ENCODE data around the gene RASSF4.

RASSF4 gene

DNA sequence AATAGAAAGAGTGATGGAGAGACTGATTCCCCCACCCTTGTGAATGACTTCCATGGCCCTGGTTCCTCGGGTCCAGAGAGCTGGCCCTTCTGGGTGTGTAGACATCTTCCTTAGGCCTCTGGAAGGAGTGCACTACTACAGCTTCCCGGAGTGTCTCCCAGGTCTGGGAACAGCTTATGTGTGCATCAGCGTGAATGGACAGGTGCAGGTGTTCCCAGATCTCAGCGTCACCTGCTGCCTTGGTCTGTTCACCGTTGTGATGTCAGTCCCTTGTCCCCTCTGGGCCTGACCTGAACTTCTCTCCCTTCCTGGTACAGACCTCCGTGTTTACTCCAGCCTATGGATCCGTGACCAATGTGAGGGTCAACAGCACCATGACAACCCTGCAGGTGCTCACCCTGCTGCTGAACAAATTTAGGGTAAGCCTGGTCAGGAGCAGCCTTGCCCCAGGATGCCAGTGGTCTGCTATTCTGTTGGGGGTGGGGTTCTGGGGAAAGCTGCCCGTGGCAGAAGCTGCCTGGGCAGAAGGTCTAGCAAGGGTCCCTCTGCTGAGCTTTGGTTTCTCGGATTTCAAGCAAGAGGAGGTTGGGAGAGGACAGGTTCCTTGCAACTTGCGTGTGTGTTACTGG, 29.5 kb downstream of the RASSF4 start:
- FAIRE-seq (no peak), DNase-seq (ENCODE audit: low spot score) (no peak)

DNA sequence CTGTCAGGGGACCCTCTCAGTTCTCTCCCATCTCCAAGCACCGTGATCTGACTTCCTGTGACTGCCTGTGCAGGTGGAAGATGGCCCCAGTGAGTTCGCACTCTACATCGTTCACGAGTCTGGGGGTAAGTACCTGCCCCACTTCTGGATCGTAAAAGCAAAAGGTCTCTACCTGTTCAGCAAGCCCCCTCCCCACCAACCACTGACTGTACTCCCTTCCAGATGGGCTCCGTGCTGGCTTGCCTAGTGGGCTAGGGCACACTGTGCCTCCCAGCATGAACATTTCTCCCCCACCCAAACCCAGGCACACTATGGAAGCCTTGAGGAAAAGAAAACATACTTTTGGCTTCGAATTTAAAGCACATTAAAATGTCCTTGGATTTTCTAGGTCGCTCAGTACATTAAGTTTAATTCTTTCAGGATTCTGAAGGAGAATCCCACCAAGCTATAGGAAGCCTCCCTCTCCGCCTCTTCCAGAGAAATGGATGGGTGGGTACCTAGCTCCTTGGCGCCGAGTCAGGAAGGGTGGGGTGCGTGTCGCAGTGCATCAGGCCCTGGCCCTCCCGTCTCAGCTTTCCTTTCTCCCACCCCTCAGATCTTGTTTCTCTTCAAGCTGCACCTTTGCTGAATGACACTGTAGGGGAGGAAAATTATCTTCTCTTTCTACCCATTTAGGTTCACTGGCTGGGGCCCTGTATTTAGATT, 30.1 kb downstream of the RASSF4 start:
- no peak for FAIRE-seq
- DNase-seq (ENCODE audit: low spot score), result no peak

DNA sequence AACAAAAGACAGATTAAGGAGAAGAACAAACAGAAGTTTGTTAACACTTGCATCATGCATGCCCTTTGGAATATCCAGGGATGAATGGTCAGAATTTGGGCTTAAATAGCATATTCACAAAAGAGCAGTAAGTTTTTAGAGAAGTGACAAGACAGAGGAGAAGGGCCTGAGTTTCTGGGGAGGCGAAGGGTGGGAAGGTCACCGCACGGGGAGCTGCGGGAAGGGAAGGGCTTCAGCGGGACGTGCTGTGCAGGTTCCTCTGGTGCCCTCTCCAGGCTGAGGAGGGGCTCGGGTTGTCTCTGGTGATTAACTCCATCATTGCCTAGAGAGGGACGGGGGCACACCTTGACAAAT, 30.7 kb downstream of the RASSF4 start:
- no peak for FAIRE-seq

DNA sequence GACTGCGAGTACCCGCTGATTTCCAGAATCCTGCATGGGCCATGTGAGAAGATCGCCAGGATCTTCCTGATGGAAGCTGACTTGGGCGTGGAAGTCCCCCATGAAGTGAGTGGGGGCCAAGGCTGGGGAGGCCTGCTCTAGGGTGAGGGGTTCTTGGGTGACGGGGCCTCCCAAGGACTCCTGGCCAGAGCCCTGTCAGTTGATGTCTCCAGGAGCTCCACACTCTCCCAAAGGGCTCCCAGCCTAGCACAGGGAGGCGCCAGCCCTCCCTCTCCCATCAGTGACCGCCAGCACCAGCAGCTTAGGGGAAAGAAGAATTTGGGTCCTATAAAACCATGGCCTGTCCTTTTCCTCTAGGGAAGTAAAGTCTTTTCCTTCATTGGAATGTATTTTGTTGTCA, 31.4 kb downstream of the RASSF4 start:
- DNase-seq (ENCODE audit: low spot score), result no peak
- FAIRE-seq, result no peak

More for the DNA sequence above, 30.7 kb downstream of the RASSF4 start:
- no peak for DNase-seq (ENCODE audit: low spot score)

DNA sequence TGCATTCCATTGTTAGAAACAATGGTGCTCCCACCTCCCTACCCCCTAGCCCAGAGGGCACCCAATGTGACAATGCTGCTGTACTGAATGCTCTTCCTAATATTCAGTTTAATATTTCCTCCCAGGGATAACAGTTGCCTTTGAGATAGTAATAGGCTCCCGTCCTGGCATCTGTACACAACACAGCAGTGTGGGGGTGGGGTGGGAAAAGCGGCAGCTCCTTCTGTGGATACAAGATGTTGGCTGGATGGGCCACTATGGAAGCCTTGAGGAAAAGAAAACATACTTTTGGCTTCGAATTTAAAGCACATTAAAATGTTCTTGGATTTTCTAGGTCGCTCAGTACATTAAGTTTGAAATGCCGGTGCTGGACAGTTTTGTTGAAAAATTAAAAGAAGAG, 32.0 kb downstream of the RASSF4 start:
- no peak for FAIRE-seq
- no peak for DNase-seq (ENCODE audit: low spot score)

DNA sequence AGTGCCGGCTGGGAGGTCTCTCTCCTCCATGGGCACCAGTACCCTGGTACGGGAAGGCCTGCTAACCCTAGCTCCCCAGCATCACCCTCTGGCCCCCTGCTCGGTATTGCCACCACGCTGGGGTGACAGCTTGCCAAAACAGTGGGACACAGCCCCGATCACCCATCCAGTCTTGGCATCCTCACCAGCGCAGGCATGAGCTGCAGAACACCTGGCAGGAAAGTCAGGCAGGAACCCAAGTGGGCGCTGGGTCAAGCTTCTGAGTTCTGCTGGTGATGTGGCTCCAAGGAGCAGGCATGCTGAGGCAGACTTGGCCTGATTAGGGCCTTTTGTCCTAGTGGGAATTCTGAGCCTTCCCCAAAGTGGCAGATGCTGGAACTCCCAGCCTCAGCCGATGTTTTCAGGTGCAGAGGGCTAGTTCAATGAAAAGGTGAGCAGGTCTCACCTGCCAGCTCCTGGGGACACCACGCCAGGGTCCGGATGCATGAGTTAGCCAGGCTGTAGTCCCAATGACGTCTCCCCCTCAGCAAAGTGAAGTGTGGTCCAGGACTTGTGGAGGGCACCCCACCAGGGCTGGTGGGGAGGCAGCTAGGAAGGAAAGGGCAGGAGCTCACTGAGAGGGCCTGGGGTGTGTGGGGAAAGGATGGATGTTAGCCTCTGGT, 32.6 kb downstream of the RASSF4 start:
- FAIRE-seq (no peak), DNase-seq (ENCODE audit: low spot score) (no peak)

DNA sequence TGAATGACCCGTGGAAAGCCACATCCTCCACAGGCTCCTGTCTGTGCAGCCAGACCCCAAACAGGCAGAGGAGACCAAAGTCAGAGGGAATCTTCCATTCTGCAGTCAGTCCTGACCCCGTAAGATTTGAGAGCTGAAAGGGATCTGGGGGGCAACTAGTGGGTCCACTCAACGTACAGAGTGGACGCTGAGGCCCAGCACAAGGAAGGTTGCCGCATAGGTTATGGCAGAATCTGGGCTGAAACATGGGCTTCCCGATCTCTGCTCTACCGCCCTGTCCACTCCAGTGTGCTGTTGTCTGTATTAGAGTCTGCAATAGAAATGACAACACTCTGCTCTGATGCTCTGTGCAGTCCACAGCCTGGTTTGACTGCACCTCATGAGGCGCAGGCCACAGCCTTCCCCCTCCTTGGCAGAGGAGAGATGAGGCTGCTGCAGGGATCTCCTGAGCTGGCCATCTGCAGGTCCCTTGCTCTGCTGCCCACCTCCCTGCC, 33.2 kb downstream of the RASSF4 start:
- DNase-seq (ENCODE audit: low spot score), result no peak
- no peak for FAIRE-seq

DNA sequence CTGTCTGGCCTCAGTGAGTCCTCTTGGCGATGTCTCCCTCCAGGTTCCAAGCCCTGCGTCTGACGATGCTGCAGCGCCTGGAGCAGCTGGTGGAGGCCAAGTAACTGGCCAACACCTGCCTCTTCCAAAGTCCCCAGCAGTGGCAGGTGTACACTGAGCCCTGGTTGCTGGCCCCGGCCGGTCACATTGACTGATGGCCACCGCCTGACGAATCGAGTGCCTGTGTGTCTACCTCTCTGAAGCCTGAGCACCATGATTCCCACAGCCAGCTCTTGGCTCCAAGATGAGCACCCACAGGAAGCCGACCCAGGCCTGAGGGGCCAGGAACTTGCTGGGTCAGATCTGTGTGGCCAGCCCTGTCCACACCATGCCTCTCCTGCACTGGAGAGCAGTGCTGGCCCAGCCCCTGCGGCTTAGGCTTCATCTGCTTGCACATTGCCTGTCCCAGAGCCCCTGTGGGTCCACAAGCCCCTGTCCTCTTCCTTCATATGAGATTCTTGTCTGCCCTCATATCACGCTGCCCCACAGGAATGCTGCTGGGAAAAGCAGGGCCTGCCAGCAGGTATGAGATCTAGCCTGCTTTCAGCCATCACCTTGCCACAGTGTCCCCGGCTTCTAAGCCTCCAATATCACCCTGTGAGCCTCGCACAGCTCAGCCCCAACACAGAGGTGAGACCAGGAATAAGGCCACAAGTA, 33.8 kb downstream of the RASSF4 start:
- no peak for DNase-seq (ENCODE audit: low spot score)
- FAIRE-seq, result no peak

DNA sequence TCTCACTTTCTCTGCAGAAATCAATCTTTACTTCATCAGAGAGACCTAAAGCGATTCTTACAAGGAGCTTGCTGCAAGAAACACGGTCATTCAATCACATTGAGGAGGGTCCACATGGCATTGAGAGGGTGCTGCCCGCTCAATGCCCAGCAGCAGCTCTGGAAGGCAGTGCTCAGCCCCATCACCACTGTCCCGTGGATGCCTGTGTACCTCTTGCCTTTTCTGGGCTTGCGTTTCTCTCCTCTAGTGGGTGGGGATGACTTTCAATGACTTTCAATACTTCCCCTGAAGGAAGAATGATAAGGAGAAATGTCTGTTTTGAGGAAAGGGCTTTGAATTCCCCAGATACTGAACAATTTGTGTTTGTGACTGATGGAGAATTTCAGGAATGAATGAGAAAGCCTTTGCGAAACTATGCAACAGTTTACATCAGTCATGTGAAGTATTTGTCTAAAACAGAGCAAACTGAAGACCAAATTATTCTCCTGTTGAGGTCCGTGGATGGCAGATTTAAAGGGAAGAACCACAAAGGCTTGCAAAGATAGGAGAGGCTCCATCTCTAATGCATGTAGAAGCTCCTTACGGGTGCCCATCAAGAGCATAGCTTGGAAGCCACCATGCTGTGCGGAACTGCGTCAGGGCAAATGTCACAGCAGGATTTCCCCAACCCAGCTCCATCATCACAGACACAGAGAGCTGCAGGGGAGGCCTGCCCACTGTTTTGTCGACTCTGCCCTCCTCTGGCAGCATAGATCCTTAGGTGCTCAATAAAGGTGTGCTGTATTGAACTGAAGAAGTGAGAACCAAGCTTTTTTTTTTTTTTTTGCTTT, 34.5 kb downstream of the RASSF4 start:
- DNase-seq (ENCODE audit: low spot score) (no peak), FAIRE-seq (no peak)

DNA sequence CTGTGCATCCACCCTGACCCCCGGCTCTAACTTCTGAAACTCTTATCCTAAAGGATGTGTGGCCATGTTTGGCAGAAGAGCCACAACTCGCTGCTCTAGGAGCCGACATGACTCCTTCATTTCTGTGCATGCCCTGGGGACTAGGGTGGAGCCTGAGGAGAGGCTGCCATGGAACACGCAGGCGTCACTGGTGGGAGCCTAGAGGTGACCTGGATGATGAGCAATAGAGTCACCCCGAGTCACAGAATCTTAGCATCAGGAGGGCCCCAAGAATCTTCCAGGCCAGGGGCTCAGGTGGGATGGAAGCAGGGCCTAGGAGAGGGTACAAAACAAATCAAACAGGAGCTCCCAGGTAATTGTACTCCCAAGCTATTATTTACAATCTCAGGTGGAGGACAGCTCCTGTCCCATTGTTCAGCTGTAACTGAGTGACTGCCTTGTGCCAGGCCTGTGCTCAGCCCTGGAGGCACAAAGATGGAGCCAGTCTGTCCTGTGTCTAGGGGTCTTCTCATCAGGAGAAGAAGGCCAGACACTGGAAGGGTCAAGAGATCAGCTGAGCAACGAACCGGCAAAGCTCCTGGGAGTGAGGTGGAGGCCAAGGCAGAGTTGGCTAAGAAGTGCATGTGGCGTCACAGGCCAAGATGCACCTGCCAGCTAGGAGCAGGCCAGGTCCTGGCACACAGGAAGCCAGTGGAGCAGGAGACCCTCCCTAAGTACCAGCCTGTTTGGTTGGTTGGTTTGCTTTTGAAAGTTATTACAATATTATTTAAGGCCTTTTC, 35.3 kb downstream of the RASSF4 start:
- DNase-seq (ENCODE audit: low spot score) (no peak), FAIRE-seq (no peak)

DNA sequence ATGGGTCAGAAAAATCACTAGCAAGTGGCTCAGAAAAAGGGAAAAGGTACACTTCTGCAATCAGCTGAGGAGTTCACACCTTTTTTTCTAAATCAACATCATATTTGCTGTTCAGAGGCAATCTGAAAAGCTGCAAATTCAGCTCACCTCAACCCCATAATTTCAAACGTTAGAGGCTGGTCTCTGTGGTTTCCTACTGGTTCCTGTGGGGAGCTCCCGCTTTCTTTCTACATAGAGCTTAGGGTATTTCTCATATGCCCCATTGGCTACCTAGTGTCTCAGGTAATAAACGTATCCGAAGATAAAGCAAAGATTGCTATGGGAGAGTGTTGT, 35.9 kb downstream of the RASSF4 start:
- no peak for DNase-seq (ENCODE audit: low spot score)
- FAIRE-seq, result no peak

DNA sequence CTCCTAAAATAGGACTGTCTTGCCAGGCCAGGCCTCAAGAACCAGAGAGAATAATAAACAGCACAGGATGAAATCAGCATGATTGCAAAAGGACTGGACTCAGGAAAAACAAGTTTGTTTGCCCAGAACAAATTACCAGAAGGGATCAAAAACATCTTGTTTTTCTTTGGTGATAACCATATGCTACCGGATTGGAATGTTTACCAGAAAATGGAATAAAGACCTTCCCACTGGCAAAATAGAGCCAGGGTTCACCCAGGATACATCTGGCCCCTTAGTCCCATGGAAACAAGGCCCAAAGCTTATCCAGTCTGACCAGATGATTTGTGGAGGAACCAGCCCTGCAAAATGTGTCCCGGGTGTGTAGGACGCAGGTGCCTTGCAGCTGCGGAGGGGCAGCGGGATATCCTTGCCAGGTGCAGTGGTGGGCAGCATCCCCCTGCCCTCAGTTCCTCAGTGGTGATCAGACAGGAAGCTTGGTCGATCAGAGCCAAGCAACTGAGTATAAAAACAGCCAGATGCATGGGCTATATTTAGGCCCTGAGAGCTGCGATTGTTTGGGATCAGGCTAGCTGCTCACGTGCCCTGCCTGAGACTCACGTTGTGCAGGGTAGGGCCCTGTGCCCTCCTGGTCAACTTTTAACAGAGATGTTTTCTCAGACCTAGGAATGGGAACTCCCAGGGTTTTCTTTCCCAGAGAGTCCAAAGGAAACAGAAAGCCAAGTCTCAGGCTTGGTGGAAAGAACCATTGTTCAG, 36.5 kb downstream of the RASSF4 start:
- no peak for DNase-seq (ENCODE audit: low spot score)
- no peak for FAIRE-seq

DNA sequence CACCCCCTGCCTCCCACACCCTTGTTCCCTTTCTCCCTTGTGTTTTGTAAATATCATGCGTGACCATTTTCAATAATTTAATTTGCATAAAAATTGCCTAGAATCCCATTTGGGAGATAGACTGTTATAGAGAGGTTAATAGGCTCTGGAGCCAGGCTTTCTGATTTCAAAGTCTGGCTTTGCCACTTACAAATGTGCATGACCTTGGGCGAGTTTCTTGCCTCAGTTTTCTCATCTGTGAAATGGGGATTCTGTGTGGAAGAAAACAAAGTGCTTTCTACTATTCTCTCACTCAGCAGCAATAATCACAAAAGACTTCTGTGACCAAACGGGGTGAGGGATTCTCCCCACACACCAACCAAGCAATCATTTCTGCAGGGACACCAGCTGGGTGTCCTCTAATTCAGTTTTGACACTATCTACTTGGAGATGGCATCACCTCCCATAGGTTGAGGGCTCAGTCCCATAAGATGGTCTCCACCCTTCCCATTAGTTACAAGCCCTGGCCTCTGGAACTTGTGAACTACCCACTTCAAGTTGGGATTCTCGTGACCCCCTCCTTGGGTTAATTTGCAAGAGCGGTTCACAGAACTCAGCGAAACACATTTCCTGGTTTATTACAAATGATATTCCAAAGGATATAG, 37.6 kb downstream of the RASSF4 start:
- DNase-seq (ENCODE audit: low spot score), result no peak
- no peak for FAIRE-seq

DNA sequence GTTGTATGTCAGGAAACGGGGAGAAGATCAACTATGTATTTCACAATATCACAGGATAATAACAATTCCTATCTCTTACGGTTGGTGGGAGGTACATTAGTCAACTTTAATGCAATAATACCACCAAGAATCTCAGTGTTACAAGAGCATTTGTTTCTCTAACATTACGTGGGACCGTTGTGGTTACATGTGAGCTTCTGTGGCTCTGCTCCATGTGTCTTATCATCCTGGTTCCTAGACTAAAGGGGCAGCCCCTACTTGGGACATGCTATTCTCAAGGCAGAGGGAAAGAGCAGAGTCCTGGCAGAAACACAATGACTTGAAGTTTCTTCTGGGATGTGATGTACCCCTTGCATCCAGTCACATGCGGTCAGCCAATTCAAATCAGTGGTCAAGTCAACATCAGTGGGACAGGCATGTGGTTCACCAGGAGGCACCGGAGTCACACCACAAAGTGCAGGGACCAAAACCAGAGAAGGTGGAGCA, 38.6 kb downstream of the RASSF4 start:
- FAIRE-seq (no peak), DNase-seq (ENCODE audit: low spot score) (peak; percentile 36)

DNA sequence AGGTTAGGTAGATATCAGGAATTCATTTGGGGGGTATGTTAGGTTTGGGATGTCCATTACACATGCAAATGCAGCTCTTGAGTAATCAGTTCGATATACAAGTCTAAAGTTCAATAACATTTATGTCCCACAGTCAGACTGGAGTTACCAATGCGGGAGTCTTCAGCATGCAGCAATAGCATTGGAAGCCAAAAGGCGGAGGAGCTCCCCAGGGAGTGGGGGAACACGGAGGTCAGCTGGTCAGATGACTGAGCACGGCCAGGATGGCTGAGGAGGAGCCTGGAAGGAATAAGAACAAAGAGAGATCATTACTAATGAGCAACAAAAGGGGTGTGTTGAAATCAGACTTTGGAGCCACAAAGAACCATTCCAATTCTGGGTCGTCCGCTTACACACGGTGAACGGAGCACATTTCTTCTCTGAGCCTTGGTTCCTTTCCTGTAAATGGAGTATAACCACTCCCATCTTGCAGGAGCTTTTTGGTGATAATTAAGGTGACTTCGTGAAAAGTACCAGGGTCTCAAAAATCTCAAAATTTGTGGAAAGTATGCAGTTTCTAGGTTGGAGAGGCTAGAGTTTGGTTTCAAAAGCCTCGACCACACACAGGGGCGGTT, 40.6 kb downstream of the RASSF4 start:
- DNase-seq (ENCODE audit: low spot score) (no peak), FAIRE-seq (no peak)

DNA sequence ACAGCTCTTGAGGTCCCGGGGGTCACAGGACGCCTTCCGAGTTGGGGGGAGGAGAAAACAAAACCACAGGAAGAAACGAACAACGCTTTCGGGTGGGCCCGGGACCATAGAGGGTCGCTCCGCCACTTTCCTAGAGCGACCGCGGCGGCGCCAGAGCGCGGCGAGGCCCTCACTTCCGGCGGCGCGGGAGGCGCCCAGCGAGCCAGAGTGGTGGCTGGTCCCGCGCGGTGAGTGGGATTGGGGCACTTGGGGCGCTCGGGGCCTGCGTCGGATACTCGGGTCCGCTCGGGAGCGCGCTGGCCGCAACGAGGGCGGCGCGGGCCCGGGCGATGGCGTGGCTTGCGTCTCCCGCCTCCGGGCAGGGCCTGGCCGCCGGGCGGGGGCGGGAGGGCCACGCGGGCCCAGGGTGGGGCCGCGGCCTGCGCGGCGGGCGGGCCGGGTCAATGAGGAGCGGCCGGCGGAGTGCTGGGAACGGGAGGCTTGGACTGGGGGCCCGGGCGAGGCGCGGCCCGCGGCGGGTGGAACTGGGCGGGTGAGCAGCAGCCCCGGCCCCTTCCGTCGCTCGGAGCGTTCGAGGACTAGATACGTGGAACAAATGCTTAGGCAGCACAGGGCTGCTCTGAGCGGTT, 41.3 kb downstream of the RASSF4 start, which contains the start of gene ZNF22:
TSS of gene ZNF22 (plus strand) at position 172 of the 629 bp plus-strand sequence. CDS start 2,446 bp downstream, outside the sequence.
- no peak for DNase-seq (ENCODE audit: low spot score)
- no peak for FAIRE-seq

DNA sequence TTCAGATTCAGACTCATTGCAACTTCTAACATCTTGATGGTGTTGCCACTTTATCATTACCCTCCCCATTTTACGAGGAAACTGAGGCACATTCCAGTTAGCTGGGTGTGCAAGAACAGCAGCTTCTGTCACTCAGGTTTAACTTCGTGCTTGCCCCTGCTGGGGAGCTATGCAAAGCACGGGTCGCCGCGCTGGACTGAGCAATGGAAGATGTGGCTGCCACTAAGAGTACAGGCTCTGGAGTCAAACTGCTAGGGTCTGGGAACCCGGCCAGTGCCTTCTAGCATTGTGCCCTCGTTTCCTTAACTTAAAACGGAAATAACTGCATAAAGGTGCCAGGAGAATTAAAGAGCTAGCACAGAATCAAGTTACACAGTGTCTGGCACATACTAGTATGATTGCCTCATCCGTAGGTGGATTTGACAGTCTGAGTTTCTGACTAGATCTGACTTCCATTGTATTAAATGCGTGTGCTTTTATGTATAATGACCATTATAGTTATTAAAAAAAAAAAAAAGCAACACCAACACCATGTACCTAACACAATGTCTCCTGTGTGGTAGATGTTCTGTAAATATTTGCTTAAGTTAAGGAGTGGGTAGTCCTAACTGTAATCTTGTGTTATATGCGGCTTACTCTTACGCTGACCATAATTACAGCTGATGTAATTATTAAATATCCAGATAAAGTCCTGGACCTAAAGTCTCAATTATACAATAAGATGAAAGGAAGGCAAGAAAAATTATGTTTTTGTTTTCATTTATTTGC, 42.0 kb downstream of the RASSF4 start:
- FAIRE-seq, result no peak

More for the DNA sequence above, 42.0 kb downstream of the RASSF4 start:
- peak; percentile 54 for DNase-seq (ENCODE audit: low spot score)
